Stimulated activated CD8-positive, alpha-beta memory T cell treated with anti-CD3 and anti-CD28 coated beads, Interleukin-12 subunit alpha, Interleukin-12 subunit beta, amount 100 ng/mL, for 4 hours (primary cell): ENCODE results near the gene MRPL41.
"Not testable (repeated sequence)": the region's sequence is repeated elsewhere in the genome, so short reads cannot be mapped to it uniquely, and the experiment has no call there.

Experiments
- DNase-seq: peaks from one replicate; pipeline ENCODE4 v3.0.0-alpha.2; 2020; ENCODE audit warnings: low read depth

The MRPL41 gene

GRCh38 chr9:137553654-137554053 lies 2.0 kb downstream of the MRPL41 start:
- DNase-seq, result not testable (repeated sequence)

- no peak for DNase-seq
Observed at GRCh38 chr9:137554349-137554748, 2.7 kb downstream of the MRPL41 start.

GRCh38 chr9:137555179-137555578 lies 3.5 kb downstream of the MRPL41 start:
- no peak for DNase-seq

GRCh38 chr9:137556069-137556838 lies 4.6 kb downstream of the MRPL41 start:
- no peak for DNase-seq

- DNase-seq, result no peak
Observed at GRCh38 chr9:137558127-137558526, 6.4 kb downstream of the MRPL41 start.

GRCh38 chr9:137564134-137564533 lies 12.5 kb downstream of the MRPL41 start:
- no peak for DNase-seq

GRCh38 chr9:137564817-137565411 lies 13.2 kb downstream of the MRPL41 start:
- DNase-seq, result no peak

- DNase-seq, result not testable (repeated sequence)
Observed at GRCh38 chr9:137568445-137568844, 16.8 kb downstream of the MRPL41 start.

GRCh38 chr9:137569609-137570203 lies 18.0 kb downstream of the MRPL41 start:
- DNase-seq, result no peak

- no peak for DNase-seq
Observed at GRCh38 chr9:137570566-137570965, 18.9 kb downstream of the MRPL41 start.

- no peak for DNase-seq
Observed at GRCh38 chr9:137574192-137574591, 22.5 kb downstream of the MRPL41 start.

GRCh38 chr9:137575364-137575715 lies 23.7 kb downstream of the MRPL41 start:
- no peak for DNase-seq

GRCh38 chr9:137575716-137576411 lies 24.2 kb downstream of the MRPL41 start:
- no peak for DNase-seq

- peak; percentile 88 for DNase-seq
Observed at GRCh38 chr9:137578518-137579258, 27.0 kb downstream of the MRPL41 start, which contains the start of gene DPH7. Gene DPH7, minus strand, starts transcription at chr9:137578925. Its CDS starts 148 bp downstream, at chr9:137578777.

- no peak for DNase-seq
Observed at GRCh38 chr9:137579259-137579604, 27.6 kb downstream of the MRPL41 start.

GRCh38 chr9:137580209-137580953 lies 28.7 kb downstream of the MRPL41 start:
- DNase-seq, result no peak

- DNase-seq, result no peak
Observed at GRCh38 chr9:137580954-137581322, 29.3 kb downstream of the MRPL41 start.

GRCh38 chr9:137581361-137582285 lies 29.9 kb downstream of the MRPL41 start:
- no peak for DNase-seq

GRCh38 chr9:137582286-137582860 lies 30.7 kb downstream of the MRPL41 start:
- no peak for DNase-seq

- DNase-seq, result no peak
Observed at GRCh38 chr9:137583347-137583746, 31.7 kb downstream of the MRPL41 start.
